ENCODE results near the gene GPX4. TPM values are rescaled to one million over a fixed set of nuclear protein-coding genes. Genes with fewer than 3 reads are reported as not detected.

Gene GPX4
- total and polyA plus RNA-seq, 9 of the 15 experiments (the other 6 are each of a cell fraction or from before 2014, with no cell fraction given) = 61.4 to 661 (median 349) TPM

GRCh38 chr19:1138121-1138520 is 34.3 kb downstream of the GPX4 start (continued):
- no peak for TF ChIP-seq ARID4B (CRISPR knock-in tag; IDR thresholded peaks at IDR 0.05)
- no peak for TF ChIP-seq ZSCAN29 (IDR thresholded peaks at IDR 0.05)
- TF ChIP-seq ZNF311 (CRISPR knock-in tag; IDR thresholded peaks at IDR 0.05) = no peak
- no peak for TF ChIP-seq ZNF444 (CRISPR knock-in tag; IDR thresholded peaks at IDR 0.05)
- TF ChIP-seq CHD2 (IDR thresholded peaks at IDR 0.05; ENCODE audit: low read depth, low read length) = no peak
- TF ChIP-seq CHD1 (IDR thresholded peaks at IDR 0.05; ENCODE audit: low read length) = no peak
- TF ChIP-seq ZFP36 (IDR thresholded peaks at IDR 0.05; ENCODE audit: low read depth, low read length, partially characterized antibody) = no peak
- no peak for TF ChIP-seq NONO (IDR thresholded peaks at IDR 0.05; ENCODE audit: low read depth in 2 of 2, low read length in 1 of 2)
